Measurements from ENCODE around the gene SMDT1. TPM values are rescaled to one million over a fixed set of nuclear protein-coding genes. Genes with fewer than 3 reads are reported as not detected.

Gene SMDT1
- total and polyA plus RNA-seq, 2 experiments from 2014 or later = 4.9 to 97.9 TPM

DNA sequence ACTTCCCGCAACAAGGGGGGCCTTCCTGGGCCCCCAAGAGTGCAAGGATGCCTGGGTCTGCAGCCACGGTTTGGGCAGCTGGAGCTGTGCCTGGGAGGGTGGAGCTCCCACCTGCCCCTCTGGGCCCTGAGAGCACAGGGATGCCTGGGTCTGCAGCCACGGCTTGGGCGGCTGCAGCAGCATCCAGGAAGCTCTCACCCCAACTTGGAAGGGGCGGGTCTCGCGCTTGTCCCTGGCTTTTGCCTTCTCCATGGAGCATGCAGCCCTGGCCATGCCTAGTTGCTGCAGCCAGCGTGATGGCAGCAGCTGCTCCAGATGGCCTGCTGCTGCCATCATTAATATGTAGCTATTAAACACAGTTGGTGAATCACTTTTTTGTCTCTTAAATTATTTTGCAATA, 44.2 kb upstream of the SMDT1 start:
- H2AFZ ChIP-seq = no peak overlapping the region
- H3K9me2 ChIP-seq (ENCODE audit: insufficient read depth) = no peaks in the 10 kb centered on the region
- H3K9me3 Mint-ChIP-seq = peaks cover 29% of the 10 kb centered on the region
- DNase-seq (ENCODE audit: low spot score) = no peak
- no peak overlapping the region for H3K4me2 ChIP-seq
- H3K4me1 ChIP-seq (ENCODE audit: insufficient read depth) = no peaks in the 10 kb centered on the region
- H3K27ac Mint-ChIP-seq = no peak overlapping the region
- H3K4me3 Mint-ChIP-seq = no peak overlapping the region
- no peaks in the 10 kb centered on the region for H3K4me1 Mint-ChIP-seq
- no peaks in the 10 kb centered on the region for H4K20me1 ChIP-seq (replicated peaks; ENCODE audit: insufficient read depth)
- H3F3A ChIP-seq (replicated peaks; ENCODE audit: low read depth) = no peaks in the 10 kb centered on the region
- H3K4me3 ChIP-seq = no peak overlapping the region
- no peaks in the 10 kb centered on the region for H3K27me3 ChIP-seq (ENCODE audit: insufficient read depth)
- ATAC-seq = no peak
- H3K27me3 Mint-ChIP-seq (ENCODE audit: insufficient read depth, low read depth, poor library complexity) = peaks cover 13% of the 10 kb centered on the region
- H3K27ac ChIP-seq (ENCODE audit: low read depth) = no peak overlapping the region
- TF ChIP-seq JUNB (IDR thresholded peaks at IDR 0.05; ENCODE audit: unreplicated experiment) = no peak
- TF ChIP-seq, protein P1, sequence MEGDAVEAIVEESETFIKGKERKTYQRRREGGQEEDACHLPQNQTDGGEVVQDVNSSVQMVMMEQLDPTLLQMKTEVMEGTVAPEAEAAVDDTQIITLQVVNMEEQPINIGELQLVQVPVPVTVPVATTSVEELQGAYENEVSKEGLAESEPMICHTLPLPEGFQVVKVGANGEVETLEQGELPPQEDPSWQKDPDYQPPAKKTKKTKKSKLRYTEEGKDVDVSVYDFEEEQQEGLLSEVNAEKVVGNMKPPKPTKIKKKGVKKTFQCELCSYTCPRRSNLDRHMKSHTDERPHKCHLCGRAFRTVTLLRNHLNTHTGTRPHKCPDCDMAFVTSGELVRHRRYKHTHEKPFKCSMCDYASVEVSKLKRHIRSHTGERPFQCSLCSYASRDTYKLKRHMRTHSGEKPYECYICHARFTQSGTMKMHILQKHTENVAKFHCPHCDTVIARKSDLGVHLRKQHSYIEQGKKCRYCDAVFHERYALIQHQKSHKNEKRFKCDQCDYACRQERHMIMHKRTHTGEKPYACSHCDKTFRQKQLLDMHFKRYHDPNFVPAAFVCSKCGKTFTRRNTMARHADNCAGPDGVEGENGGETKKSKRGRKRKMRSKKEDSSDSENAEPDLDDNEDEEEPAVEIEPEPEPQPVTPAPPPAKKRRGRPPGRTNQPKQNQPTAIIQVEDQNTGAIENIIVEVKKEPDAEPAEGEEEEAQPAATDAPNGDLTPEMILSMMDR (conservative IDR thresholded peaks at IDR 0.05; ENCODE audit: low read depth in 2 of 2) = no peak
- no peak for TF ChIP-seq POLR2AphosphoS5 (IDR thresholded peaks at IDR 0.05; ENCODE audit: low read depth)
- TF ChIP-seq, protein P2, sequence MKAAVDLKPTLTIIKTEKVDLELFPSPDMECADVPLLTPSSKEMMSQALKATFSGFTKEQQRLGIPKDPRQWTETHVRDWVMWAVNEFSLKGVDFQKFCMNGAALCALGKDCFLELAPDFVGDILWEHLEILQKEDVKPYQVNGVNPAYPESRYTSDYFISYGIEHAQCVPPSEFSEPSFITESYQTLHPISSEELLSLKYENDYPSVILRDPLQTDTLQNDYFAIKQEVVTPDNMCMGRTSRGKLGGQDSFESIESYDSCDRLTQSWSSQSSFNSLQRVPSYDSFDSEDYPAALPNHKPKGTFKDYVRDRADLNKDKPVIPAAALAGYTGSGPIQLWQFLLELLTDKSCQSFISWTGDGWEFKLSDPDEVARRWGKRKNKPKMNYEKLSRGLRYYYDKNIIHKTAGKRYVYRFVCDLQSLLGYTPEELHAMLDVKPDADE (IDR thresholded peaks at IDR 0.05) = no peak
- TF ChIP-seq STAT1 (IDR thresholded peaks at IDR 0.05; ENCODE audit: unreplicated experiment) = no peak
- no peak for TF ChIP-seq CREB1 (CRISPR knock-in tag; IDR thresholded peaks at IDR 0.05; ENCODE audit: low read depth)
- TF ChIP-seq, protein P3, sequence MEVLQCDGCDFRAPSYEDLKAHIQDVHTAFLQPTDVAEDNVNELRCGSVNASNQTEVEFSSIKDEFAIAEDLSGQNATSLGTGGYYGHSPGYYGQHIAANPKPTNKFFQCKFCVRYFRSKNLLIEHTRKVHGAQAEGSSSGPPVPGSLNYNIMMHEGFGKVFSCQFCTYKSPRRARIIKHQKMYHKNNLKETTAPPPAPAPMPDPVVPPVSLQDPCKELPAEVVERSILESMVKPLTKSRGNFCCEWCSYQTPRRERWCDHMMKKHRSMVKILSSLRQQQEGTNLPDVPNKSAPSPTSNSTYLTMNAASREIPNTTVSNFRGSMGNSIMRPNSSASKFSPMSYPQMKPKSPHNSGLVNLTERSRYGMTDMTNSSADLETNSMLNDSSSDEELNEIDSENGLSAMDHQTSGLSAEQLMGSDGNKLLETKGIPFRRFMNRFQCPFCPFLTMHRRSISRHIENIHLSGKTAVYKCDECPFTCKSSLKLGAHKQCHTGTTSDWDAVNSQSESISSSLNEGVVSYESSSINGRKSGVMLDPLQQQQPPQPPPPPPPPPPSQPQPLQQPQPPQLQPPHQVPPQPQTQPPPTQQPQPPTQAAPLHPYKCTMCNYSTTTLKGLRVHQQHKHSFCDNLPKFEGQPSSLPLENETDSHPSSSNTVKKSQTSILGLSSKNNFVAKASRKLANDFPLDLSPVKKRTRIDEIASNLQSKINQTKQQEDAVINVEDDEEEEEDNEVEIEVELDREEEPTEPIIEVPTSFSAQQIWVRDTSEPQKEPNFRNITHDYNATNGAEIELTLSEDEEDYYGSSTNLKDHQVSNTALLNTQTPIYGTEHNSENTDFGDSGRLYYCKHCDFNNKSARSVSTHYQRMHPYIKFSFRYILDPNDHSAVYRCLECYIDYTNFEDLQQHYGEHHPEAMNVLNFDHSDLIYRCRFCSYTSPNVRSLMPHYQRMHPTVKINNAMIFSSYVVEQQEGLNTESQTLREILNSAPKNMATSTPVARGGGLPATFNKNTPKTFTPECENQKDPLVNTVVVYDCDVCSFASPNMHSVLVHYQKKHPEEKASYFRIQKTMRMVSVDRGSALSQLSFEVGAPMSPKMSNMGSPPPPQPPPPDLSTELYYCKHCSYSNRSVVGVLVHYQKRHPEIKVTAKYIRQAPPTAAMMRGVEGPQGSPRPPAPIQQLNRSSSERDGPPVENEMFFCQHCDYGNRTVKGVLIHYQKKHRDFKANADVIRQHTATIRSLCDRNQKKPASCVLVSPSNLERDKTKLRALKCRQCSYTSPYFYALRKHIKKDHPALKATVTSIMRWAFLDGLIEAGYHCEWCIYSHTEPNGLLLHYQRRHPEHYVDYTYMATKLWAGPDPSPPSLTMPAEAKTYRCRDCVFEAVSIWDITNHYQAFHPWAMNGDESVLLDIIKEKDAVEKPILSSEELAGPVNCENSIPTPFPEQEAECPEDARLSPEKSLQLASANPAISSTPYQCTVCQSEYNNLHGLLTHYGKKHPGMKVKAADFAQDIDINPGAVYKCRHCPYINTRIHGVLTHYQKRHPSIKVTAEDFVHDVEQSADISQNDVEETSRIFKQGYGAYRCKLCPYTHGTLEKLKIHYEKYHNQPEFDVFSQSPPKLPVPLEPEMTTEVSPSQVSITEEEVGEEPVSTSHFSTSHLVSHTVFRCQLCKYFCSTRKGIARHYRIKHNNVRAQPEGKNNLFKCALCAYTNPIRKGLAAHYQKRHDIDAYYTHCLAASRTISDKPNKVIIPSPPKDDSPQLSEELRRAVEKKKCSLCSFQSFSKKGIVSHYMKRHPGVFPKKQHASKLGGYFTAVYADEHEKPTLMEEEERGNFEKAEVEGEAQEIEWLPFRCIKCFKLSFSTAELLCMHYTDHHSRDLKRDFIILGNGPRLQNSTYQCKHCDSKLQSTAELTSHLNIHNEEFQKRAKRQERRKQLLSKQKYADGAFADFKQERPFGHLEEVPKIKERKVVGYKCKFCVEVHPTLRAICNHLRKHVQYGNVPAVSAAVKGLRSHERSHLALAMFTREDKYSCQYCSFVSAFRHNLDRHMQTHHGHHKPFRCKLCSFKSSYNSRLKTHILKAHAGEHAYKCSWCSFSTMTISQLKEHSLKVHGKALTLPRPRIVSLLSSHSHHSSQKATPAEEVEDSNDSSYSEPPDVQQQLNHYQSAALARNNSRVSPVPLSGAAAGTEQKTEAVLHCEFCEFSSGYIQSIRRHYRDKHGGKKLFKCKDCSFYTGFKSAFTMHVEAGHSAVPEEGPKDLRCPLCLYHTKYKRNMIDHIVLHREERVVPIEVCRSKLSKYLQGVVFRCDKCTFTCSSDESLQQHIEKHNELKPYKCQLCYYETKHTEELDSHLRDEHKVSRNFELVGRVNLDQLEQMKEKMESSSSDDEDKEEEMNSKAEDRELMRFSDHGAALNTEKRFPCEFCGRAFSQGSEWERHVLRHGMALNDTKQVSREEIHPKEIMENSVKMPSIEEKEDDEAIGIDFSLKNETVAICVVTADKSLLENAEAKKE (CRISPR knock-in tag; IDR thresholded peaks at IDR 0.05) = no peak
- no peak for TF ChIP-seq NANOG (IDR thresholded peaks at IDR 0.05; ENCODE audit: borderline replicate concordance)
- TF ChIP-seq ZNF114 (CRISPR knock-in tag; IDR thresholded peaks at IDR 0.05) = no peak
- TF ChIP-seq EZH2 (IDR thresholded peaks at IDR 0.05; ENCODE audit: low read depth, unreplicated experiment) = no peak
- TF ChIP-seq, protein P4, sequence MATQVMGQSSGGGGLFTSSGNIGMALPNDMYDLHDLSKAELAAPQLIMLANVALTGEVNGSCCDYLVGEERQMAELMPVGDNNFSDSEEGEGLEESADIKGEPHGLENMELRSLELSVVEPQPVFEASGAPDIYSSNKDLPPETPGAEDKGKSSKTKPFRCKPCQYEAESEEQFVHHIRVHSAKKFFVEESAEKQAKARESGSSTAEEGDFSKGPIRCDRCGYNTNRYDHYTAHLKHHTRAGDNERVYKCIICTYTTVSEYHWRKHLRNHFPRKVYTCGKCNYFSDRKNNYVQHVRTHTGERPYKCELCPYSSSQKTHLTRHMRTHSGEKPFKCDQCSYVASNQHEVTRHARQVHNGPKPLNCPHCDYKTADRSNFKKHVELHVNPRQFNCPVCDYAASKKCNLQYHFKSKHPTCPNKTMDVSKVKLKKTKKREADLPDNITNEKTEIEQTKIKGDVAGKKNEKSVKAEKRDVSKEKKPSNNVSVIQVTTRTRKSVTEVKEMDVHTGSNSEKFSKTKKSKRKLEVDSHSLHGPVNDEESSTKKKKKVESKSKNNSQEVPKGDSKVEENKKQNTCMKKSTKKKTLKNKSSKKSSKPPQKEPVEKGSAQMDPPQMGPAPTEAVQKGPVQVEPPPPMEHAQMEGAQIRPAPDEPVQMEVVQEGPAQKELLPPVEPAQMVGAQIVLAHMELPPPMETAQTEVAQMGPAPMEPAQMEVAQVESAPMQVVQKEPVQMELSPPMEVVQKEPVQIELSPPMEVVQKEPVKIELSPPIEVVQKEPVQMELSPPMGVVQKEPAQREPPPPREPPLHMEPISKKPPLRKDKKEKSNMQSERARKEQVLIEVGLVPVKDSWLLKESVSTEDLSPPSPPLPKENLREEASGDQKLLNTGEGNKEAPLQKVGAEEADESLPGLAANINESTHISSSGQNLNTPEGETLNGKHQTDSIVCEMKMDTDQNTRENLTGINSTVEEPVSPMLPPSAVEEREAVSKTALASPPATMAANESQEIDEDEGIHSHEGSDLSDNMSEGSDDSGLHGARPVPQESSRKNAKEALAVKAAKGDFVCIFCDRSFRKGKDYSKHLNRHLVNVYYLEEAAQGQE (IDR thresholded peaks at IDR 0.05; ENCODE audit: unreplicated experiment) = no peak
- TF ChIP-seq ZNF331 (CRISPR knock-in tag; IDR thresholded peaks at IDR 0.05; ENCODE audit: low read depth) = no peak
- TF ChIP-seq EZH2phosphoT487 (IDR thresholded peaks at IDR 0.05; ENCODE audit: unreplicated experiment) = no peak
- peaks cover 14% of the 10 kb centered on the region; the same call in 2 of the 3 replicates for H3K36me3 Mint-ChIP-seq (ENCODE audit: low read depth)
- no peaks in the 10 kb centered on the region for H3K79me2 ChIP-seq (replicated peaks; ENCODE audit: insufficient read depth)
- no peaks in the 10 kb centered on the region for H3K36me3 ChIP-seq (ENCODE audit: insufficient read depth)

All from GM23338 (cell line).